Ovary (tissue), 9 donors: ENCODE measurements around the gene MRPS18B. TPM values are rescaled to one million over a fixed set of nuclear protein-coding genes. Genes with fewer than 3 reads are reported as not detected.

Experiments used
- DNase-seq, 5 donors: peaks; one replicate each; pipeline ENCODE4 v3.0.0-alpha.2; 2019 to 2020
- H3K27ac ChIP-seq, 2 donors: fragments of 200-600 bp; one replicate each; pipeline versions ENCODE4 v1.5.1 to v1.8.0; 2019 to 2022
- H3K27me3 ChIP-seq: fragments of 200-600 bp; one replicate; pipeline ENCODE4 v1.8.0; 2022
- H3K36me3 ChIP-seq: fragments of 200-600 bp; sonication (generic); one replicate; pipeline ENCODE4 v1.5.1; 2019
- H3K4me1 ChIP-seq: one replicate; pipeline ENCODE4 v1.8.1; 2013; ENCODE audit warnings: mild to moderate bottlenecking, moderate library complexity; ENCODE audit not compliant: insufficient read depth
- H3K4me3 ChIP-seq: fragments of 200-600 bp; sonication (generic); one replicate; pipeline ENCODE4 v1.5.1; 2017
- H3K9me3 ChIP-seq, 2 donors: fragments of 200-600 bp in 1 of 2; sonication (generic) in 1 of 2; one replicate each; pipeline versions ENCODE4 v1.5.1 to v1.8.1; 2013 to 2019; ENCODE audit warnings: mild to moderate bottlenecking in 1 of 2, moderate library complexity in 1 of 2
- EP300 ChIP-seq: sonication (generic); formaldehyde crosslinking; IDR thresholded peaks from one replicate; pipeline ENCODE4 v1.6.1; 2017; ENCODE audit warnings: antibody characterized with exemption
- POLR2A ChIP-seq: fragments of 450-650 bp; IDR thresholded peaks from one replicate; pipeline ENCODE4 v1.6.1; 2017; ENCODE audit warnings: antibody characterized with exemption, mild to moderate bottlenecking, moderate library complexity
- WGBS, 3 donors: extraction: QIAGEN DNeasy Blood & Tissue Kit in 1 of 3; methylation state at CpG; one replicate each; pipeline versions ENCODE4 v1.1.5 to v1.1.7; 2013 to 2017; 5-methylcytosine and 5-hydroxymethylcytosine counted together
- intact Hi-C, 4 donors: fragments of 100-400 bp; cut with DNase I; formaldehyde crosslinking; loops; one replicate each; pipeline versions ENCODE4 v1.11.0 to v1.15.1; 2022 to 2023
- polyA plus RNA-seq, 2 donors: library from polyadenylated mRNA; stranded (reverse); fragments of 200-250 nt in 1 of 2; fragments of 350-450 nt in 1 of 2; fragmentation: Illumina TruSeq in 1 of 2; extraction: RNeasy Lipid Tissue Mini Kit (QIAGEN cat#74804) in 1 of 2; gene quantifications; one replicate each; pipeline ENCODE4 v1.2.3, GENCODE V29; 2013 to 2014
- total RNA-seq, 7 donors: library from RNA; depleted of rRNA in 2 of 7; stranded (reverse); fragments of >200 nt in 2 of 7; fragmentation: NEBNext Ultra II Directional in 3 of 7; extraction: Animal tissue kit (Norgen Biotek cat#: 25700) in 3 of 7; gene quantifications; one replicate each; pipeline versions ENCODE4 v1.1.0 to v1.2.4, GENCODE V29; 2016 to 2023
- TF ChIP-seq, protein P1 (sequence below), 3 donors: fragments of 450-650 bp in 2 of 3; fragments of 200-600 bp in 1 of 3; IDR thresholded peaks; one replicate each; pipeline versions ENCODE4 v1.5.1 to v1.8.0; 2016 to 2022; ENCODE audit warnings: antibody characterized with exemption in 3 of 3, mild to moderate bottlenecking in 1 of 3
- donor health status: DM: no; HTN: no; CAD: no; lungs with moderate emphysema.
- donor health status: DM: no; HTN: no; CAD: no.
- donor health status: Bipolar disorder and iron deficiency.
- donor health status: DM: yes; HTN: yes; CAD: no.
- donor health status: DM: no; HTN: no; CAD: no.
- donor health status: DM: yes; HTN: yes; CAD: no.

The MRPS18B gene
- total and polyA plus RNA-seq, 9 donors: 40.7 to 69.0 (median 55.0) TPM

DNA sequence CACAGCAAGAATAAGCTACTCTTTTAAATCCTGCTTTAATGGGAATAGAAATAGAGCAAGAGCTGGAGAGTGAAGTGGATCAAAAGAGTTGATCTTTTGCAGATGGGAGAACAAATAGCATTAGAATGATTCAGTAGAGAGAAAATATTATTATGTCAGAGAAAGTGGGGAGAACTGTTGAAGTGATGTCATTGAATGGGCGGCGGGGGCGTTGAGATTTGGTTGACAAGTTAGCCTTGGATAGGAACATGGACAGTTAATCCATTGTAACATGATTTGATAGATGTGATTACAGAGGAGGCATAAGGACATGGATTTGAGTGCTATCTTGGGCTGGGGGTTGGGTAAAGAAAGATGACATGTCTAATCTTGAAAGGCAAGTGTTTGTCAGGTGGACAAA, 18.2 kb downstream of the MRPS18B start:
- 95 to 98% (median 96%) methylated on average over 3 of the region's 3 CpGs for WGBS, 3 donors
- TF ChIP-seq POLR2A: no peak
- Histone ChIP-seq H3K9me3 (no peaks in the 10 kb centered on the region), H3K4me3 (no peak overlapping the region), H3K27ac (no peak overlapping the region), H3K36me3 (no peaks in the 10 kb centered on the region), H3K27me3 (no peaks in the 10 kb centered on the region), H3K4me1 (no peaks in the 10 kb centered on the region)
- intact Hi-C loops: no loop called here
- no peak for DNase-seq

- Histone ChIP-seq H3K4me1 (no peaks in the 10 kb centered on the region), H3K4me3 (no peak overlapping the region), H3K36me3 (no peaks in the 10 kb centered on the region), H3K27ac (no peak overlapping the region), H3K27me3 (no peaks in the 10 kb centered on the region), H3K9me3 (no peaks in the 10 kb centered on the region)
- DNase-seq: no peak
- intact Hi-C loops: no loop called here
- TF ChIP-seq, protein P1, sequence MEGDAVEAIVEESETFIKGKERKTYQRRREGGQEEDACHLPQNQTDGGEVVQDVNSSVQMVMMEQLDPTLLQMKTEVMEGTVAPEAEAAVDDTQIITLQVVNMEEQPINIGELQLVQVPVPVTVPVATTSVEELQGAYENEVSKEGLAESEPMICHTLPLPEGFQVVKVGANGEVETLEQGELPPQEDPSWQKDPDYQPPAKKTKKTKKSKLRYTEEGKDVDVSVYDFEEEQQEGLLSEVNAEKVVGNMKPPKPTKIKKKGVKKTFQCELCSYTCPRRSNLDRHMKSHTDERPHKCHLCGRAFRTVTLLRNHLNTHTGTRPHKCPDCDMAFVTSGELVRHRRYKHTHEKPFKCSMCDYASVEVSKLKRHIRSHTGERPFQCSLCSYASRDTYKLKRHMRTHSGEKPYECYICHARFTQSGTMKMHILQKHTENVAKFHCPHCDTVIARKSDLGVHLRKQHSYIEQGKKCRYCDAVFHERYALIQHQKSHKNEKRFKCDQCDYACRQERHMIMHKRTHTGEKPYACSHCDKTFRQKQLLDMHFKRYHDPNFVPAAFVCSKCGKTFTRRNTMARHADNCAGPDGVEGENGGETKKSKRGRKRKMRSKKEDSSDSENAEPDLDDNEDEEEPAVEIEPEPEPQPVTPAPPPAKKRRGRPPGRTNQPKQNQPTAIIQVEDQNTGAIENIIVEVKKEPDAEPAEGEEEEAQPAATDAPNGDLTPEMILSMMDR (IDR thresholded peaks at IDR 0.05): no peak
- TF ChIP-seq POLR2A (no peak), EP300 (no peak)
- 84 to 90% (median 89%) methylated on average over 10 of the region's 10 CpGs for WGBS, 3 donors
These were observed 22.8 kb downstream of the MRPS18B start for GRCh38 chr6:30640481-30640880.

DNA sequence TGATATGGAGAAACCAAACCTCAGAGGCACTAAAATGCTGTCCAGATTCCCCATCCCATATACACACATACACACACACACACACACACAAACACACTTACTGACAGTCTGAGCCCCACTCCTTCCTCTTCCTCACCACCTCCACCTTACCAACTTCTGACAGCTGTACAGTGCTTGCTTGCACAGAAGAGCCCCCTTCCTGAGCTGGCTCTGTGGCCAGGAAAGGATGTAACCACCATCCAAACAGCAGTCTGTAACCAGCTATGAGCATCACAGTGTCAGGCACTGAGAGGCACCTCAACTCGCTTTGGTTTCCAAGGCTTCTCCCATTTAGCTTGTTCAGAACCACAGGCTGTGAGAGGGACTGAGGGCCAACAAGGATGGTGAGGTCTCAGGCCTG, 23.4 kb downstream of the MRPS18B start:
- Histone ChIP-seq H3K27me3 (no peaks in the 10 kb centered on the region), H3K4me1 (no peaks in the 10 kb centered on the region), H3K27ac (no peak overlapping the region), H3K36me3 (no peaks in the 10 kb centered on the region), H3K4me3 (no peak overlapping the region), H3K9me3 (no peaks in the 10 kb centered on the region)
- intact Hi-C loops: no loop called here
- no peak for DNase-seq
- 83 to 100% (median 95%) methylated on average over 1 of the region's 1 CpG for WGBS, 3 donors
- TF ChIP-seq EP300: no peak
- TF ChIP-seq POLR2A: no peak
- TF ChIP-seq, protein P1 (IDR thresholded peaks at IDR 0.05): no peak

- no peak for DNase-seq
- Histone ChIP-seq H3K4me1 (no peaks in the 10 kb centered on the region), H3K9me3 (no peaks in the 10 kb centered on the region), H3K4me3 (no peak overlapping the region), H3K27me3 (no peaks in the 10 kb centered on the region), H3K36me3 (no peaks in the 10 kb centered on the region), H3K27ac (no peak overlapping the region)
- 92 to 98% (median 98%) methylated on average over 2 of the region's 2 CpGs for WGBS, 3 donors
- TF ChIP-seq POLR2A: no peak
- TF ChIP-seq, protein P1 (IDR thresholded peaks at IDR 0.05): no peak
- no peak for TF ChIP-seq EP300
- intact Hi-C loops: no loop called here
These were observed 26.0 kb downstream of the MRPS18B start for GRCh38 chr6:30643656-30644055.

- no peak for TF ChIP-seq EP300
- no peak for TF ChIP-seq POLR2A
- TF ChIP-seq, protein P1 (IDR thresholded peaks at IDR 0.05): no peak
- Histone ChIP-seq H3K9me3 (no peaks in the 10 kb centered on the region), H3K4me3 (no peak overlapping the region), H3K27me3 (no peaks in the 10 kb centered on the region), H3K36me3 (no peaks in the 10 kb centered on the region), H3K27ac (no peak overlapping the region), H3K4me1 (no peaks in the 10 kb centered on the region)
- DNase-seq: no peak
- intact Hi-C loops: no loop called here
- WGBS, 3 donors: 72 to 80% (median 77%) methylated on average over 5 of the region's 5 CpGs
These were observed 27.1 kb downstream of the MRPS18B start for GRCh38 chr6:30644769-30645168.
